ENCODE data around the gene DLGAP1.

- no peak for TF ChIP-seq CTCF (IDR thresholded peaks at IDR 0.05; ENCODE audit: low read length)
- TF ChIP-seq EZH2 (IDR thresholded peaks at IDR 0.05; ENCODE audit: borderline replicate concordance, low read length) = no peak
These were observed 548.9 kb downstream of the DLGAP1 start for GRCh38 chr18:3906116-3906750.

Data from OCI-LY1 (cell line).